Left hindlimb (tissue), 1 donor: ENCODE results near the gene TMEM240.
"Not testable (repeated sequence)": the region's sequence is repeated elsewhere in the genome, so short reads cannot be mapped to it uniquely, and the experiment has no call there.

Experiments used
- DNase-seq: peaks from one replicate; pipeline ENCODE4 v3.0.0-alpha.2; 2018

Gene TMEM240

DNA sequence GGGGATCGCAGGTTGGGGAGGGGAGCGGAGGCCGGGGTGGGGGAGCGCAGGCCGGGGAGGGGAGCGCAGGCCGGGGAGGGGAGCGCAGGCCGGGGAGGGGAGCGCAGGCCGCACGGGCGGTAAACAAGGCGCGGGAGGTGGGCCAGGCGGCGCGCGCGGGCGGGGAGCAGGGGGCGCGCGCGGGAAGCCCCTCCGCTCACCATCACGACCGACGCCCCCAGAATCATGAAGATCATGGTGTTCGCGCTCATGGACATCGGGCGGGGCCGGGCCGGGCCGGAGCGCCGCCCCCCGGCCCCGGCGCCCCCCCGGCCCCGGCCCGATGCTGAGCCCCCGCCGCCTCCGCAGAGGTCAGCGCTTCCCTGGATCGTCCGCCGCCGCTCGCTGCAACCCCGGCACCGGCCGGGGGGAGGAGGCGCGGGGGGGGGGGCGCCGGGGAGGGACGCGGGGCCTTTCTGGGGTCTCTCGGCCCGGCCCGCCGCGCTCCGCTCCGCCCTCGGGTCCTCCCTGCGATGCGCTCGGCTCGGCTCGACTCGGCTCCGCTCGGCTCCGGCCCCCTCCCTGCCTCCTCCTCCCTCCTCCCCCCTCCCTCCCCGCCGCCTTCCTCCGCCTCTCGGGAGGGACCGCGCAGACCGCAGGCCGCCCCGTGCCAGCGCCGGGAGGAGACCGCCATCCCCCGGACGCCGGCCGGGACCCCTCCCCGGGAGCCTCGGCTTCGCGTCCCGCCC, at the start of gene TMEM240:
TSS of gene TMEM240 (minus strand) at position 535 of the 728 bp plus-strand sequence. CDS start at position 257, 278 bp downstream.
- DNase-seq: peak; percentile 91

DNA sequence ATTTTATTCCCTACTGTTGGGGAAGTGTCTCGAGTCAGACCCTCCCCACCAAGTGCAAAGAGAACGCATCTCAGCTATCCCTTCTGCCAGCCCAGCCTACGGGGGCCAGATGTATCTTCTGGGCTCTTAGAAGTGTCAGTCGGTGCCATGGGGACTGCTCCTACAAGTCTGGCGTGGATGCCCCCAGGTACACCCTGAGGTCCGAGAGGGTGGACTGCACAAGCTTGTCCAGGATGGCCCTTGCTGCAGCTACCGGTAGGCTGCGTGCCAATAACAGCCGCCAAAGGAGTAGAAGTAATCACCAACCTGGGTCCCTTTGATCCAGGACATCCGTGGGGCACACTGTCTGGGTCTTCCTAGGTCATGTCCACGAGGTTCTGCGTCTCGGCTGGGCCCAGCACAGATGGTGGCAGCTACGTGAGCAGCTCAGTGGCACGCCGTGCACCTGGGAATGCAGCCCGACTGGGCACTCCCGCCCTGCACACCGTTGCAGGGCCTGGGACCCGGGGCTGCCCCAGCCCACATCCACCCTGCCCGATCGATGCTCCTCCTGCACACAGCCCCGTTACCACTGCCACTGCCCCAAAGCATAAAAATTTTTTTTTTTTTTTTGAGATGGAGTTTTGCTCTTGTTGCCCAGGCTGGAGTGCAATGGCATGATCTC, 43.1 kb upstream of the TMEM240 start:
- no peak for DNase-seq

DNA sequence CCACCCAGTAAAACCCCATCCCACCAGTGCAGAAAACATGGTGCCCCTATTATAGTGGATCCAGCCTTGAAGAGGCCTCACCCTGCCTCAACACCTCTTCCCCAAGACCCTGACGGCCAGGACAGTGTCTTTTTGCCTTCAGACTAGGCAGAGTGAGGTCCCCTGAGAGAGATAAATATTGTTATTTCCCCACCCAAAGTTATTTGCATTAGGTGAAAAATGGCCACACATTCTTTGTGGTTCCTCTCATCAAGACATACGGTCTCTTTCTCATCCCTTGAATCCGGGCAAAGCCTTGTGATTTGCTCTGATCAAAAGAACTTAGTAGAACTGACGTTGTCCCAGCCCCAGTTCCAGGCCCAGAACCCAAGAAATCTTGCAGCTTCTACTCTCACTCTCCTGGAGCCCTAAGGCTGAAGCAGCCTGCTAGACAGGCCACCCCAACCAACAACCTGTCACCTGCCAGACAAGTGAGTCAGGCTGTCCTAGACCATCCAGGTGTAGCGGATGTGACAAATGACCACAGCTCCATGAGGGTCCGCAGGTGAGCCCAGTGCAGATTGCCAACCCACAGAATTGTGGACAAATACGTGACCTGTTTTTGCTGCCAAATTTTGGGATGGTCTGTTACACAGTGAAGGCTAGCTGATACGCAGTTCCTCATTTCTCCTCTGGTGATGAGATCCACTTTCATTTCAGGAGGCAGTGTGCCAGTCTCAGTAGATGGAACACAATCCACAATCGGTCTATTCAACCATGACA, 42.3 kb upstream of the TMEM240 start:
- no peak for DNase-seq

DNA sequence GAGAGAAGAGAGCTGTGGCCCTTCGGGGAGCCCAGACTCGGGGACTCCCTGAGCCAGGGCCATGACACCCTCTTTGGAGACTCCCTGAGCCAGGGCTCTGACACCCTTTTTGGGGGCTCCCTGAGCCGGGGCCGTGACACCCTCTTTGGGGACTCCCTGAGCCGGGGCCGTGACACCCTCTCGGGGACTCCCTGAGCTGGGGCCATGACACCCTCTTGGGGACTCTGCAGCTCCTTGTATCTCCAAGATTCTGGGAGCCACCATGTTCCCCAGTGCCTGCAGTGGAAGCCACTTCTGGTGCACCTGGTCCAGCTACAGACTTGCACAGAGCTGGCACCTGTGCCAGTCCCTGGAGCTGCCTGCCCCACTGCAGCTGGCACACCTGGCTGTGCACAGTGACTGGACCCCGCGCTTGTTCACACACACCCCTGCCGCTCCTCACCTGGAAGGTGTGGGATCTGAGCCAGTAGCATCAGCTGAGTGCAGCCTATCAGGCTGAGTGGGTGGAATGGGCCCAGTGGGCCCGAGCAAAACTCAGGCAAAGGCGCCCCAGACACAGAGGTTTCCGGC, 38.0 kb upstream of the TMEM240 start:
- DNase-seq: no peak

DNA sequence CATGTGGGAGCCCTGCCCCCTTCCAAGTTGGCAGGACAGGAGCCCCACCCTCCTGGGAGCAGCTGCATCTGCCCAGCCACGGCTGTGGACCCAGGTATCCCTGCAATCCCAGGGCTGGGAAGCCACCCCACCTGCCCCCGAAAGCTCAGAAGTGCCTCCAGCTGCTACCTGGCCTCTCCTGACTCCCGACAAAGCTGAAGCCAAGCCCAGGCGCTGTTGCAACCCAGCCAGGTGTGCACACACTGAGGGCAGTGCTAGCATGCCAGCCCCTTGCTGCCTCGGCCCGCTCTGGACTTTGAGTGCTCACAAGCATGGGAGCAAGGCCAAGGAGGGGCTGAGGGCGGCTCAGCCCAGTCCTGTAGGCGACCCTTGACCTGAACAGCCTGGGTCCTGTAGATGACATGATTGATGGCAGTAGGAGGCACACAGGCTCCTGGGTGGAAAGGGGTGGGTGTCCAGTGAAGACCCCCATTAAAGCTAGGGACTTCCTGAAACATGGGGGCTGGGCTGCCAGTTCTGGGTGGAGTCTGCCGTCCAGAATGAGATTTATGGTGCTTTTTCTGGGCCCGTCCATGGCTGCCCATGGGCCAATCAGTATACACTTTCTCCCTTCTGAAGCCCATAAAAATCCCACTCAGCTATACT, 37.1 kb upstream of the TMEM240 start:
- DNase-seq: no peak

DNA sequence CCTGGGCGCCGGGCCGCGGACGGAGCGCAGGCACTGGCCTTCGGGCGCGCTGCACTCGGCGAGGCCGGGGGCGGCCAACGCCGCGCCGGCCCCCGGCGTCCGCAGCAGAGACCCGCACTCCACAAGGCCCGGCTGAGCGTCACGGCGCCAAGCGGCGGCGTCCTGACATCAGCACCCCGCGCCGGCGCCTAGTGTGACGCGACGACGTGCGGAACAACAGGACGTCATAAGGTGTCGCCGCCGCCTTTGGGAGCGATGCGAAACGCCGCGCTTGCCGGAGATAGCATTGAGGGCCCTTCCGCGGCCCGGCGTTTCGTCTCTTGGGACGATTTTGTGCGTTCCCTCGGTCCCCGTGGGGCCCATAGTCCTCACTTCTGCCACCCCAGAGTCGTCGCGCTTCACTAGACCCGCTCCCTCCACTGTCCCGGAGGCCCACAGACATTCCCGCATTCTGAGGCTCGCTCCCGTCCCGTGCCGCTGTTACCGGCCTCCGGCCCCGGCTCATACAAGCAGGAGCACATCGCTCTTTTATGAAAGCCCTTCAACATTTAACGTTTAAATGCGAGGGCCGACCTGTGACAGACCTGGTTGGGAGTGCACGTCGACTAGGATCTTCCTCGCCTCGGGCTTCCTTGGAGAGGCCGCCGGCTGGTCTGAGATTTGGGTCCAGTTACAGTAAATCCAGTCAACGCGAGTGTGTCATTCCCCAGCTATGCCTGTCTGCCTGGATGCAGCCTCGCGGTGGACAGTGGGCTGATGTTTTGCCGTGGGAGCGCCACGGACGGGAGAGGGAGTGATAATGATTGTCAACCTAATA, 34.5 kb upstream of the TMEM240 start, which contains the start of gene SSU72:
TSS of gene SSU72 (minus strand) at position 143 of the 817 bp plus-strand sequence. CDS start 306 bp downstream, outside the sequence.
- DNase-seq: peak; percentile 93

DNA sequence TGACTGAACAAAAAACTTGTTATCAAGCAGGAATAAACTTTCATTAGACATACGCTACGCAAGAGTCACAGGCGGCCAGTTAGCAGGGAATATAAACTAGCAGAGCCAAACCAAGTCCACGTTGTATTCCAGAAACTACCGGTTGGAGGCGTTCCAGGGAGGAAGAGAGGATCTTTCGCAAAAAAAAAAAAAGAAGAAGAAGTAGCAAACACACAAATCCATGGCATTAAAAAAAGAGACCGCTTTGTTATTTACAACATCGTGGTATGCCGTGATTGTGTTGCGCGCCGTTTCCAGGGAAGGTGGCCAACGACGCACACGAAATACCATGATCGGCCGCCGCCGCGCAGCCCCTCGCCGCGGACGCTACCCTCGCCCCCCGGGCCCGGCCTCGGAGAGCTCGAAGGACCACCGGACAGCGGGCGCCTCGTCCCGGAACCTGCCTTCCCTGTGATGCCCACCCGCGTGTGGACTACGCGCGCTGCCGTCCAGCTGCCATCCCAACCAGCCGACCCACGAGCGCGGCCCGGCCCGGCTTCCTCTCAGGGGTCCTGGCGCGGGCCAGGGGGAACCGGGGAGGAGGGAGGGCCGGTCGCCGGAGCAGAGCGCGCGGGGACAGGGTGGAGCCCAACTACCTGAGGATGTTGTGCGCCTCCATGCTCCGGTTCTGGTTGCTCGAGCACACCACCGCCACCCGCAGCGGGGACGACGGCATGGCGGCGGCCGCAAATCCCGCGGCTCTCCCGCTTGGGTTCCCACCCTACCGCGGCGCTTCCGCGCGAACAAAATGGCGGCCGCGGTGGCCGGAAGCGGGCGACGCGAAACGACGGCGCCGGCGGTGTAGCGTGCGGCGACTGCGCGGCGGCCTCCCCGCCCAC, 33.7 kb upstream of the TMEM240 start:
- DNase-seq: no peak

DNA sequence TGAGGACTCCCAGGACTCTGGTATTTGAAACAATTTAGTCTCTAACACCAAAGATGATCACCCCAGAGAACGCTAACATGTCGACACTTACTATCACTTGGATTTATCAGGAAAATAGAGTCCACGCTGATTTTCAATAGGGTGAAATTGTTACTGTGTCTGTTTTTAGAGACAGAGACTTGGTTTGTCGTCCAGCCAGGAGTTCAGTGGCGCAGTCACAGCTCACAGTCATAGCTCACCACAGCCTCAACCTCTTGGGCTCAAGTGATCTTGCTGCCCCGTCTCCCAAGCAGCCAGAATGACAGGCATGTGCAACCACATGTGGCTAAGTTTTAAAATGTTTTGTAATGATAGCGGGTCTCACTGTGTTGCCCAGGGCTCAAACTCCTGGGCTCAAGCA, 28.9 kb upstream of the TMEM240 start:
- no peak for DNase-seq

DNA sequence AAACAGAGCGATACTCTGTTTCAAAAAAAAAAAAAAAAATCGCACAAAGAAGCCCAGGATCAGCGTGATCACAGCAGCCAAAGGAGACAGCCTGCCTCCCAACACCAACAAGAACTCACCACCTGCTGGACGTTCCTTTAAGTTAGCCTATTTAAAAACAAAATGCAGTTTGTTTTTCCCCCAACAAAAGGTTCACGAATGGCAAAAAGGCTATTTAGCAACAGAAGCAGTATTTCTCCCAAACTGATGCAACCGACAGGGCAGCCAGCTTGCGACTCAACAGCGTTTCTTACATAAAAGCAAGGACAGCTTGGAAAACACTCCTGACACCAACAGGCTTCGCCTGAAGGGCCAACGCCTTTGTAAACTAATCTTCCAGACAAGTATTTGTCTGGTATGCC, 27.5 kb upstream of the TMEM240 start:
- DNase-seq: no peak

DNA sequence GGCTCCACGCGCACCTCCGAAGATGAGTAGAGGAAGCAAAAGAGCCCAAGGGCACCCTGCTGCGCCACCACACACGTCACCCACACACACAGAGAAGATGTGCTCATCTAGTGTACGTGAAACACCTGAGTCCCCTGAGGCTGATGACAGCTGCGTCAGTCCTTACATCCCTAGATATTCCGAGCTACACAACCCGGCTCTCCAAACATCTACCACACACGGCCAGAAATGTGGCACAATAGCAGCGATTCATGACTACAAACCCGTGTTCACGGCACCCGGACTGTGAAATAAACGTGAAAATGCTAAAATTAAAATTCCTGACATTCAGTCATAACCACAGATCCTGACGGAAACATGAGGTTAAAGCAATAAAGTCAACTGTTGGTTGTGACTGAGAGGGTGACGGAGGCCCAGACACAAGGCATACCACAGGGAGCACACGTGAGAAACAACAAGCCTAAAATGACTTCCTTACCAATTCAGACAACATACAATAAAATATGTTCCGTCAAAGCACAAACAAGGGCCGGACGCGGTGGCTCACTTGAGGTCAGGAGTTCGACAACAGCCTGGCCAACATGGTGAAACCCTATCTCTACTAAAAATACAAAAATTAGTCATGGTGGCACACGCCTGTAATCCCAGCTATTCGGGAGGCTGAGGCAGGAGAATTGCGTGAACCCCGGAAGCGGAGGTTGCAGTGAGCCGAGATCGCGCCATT, 26.9 kb upstream of the TMEM240 start:
- DNase-seq: no peak

DNA sequence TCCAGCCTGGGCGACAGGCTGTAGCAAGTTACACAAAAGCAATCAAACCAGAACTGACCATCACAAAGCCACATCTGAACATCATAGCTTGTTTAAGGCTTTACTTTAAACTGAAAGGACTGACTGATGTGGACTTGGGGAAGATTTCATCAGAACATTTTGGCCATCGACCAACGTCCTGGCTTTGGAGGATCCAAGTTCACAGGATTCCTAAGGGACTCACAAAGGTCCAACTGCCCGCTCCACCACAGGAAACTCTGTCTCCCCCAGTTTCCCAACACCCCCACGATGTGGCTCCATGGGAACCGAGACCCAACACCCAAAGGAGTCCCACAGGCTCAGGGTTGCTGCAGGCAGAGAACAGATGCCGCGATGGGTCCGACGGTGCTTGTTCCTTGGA, 24.9 kb upstream of the TMEM240 start:
- no peak for DNase-seq

DNA sequence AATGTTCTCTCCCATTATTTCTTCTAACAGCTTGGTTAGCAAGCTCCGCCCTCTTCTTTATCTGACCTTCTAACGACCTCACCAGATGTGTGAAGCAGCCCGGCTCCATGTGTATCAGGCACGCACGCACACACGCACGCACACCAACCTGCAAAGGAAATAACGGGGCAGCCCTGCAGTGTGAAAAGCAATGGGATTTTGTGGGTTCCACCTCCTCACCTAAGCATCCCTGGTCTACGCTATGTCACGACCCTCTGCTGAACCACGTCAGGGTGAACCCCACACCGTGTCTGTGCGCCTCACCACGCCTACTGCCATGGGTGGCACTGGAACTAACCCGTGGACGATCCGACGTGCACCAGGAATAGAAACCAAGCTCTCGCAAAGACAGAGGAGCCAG, 23.8 kb upstream of the TMEM240 start:
- no peak for DNase-seq

DNA sequence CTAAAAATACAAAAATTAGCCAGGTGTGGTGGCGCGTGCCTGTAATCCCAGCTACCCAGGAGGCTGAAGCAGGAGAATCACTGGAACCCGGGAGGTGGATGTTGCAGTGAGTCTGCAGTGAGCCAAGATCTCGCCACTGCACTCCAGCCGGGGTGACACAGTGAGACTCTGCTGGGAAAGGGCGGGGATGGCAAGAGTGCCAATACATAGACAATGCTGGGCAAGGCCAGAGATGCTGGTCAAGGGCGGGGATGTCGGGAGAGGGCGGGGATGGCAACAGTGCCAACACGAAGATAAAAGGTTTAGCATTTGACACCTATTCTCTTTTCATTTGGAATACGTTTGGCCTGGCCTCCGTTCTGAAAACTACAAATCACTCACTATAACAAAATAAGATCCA, 23.3 kb upstream of the TMEM240 start:
- no peak for DNase-seq

DNA sequence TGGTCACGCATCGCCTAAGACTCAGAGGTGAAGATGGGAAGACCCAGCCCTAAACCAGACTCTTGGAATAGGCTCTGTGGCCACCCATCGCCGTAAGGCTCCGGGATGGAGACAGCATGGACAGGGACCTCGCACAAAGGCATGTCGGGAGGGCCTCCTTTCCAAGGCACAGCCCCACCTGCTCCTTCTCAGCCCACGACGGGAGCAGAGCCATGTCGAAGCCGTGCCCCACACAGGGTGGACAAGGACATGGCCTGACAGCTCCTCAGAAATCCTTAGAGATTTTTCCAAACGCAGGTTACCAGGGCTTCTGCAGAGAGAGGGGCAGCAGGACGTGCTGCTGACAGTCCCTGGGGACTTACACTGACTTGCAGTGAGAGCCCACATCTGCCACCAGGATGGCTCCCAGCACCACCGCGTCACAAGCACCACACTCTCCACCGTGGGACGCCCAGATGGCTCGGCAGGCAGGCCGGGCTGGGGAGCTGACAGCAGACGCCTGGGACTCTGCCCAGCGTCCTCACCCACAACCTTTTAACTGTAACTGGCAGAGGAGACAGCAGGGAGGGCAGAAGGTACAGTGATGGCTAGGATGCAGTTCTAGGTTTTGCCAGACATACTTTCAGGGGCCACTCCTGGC, 22.3 kb upstream of the TMEM240 start:
- no peak for DNase-seq

DNA sequence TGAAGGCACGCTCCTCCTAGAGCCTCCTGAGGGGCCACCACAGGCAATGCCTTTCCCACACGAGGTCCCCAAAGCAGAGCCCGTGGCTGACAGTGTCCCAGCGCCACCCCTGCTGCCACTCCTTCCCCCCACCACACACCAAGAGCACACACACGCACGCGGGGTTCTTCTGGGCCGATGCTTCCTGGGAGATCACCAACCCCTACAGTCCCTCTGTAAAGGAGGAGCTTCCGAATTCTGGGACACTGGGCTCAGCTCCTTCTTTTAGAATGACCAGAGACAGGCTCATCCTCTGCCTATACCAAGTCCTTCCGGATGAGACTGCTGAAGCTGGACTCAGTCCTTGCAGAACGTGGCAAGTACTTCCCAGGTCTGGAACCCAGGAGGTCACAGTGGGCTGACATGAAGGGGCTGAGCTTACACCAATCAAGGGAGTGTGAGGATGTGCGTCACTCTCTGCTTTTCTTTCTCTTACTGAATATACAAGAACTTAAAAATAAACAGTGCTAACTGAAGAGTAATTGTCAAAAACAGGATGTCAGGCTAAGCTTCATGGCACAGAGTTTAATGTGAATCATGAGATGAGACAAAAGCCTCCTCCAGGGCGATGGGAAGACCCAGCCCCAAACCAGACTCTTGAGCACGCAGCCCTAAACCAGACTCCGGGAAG, 21.5 kb upstream of the TMEM240 start:
- DNase-seq: no peak

DNA sequence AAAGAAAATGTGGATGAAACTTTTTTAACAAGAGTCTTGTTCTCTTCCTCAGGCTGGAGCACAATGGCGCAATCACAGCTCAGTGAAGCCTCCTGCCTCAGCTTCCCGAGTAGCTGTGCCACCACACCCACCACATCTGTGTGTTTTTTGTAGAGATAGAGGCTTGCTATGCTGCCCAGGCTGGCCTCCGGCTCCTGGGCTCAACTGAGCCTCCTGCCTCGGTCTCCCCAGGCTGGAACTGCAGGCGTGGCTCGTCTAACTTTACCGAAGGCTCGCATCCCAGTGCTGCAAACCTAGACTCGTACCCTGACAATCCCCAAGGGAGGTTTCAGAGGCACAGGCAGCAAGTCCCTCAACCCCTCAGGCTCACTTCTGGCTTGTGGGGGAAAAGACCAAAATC, 19.8 kb upstream of the TMEM240 start:
- no peak for DNase-seq

DNA sequence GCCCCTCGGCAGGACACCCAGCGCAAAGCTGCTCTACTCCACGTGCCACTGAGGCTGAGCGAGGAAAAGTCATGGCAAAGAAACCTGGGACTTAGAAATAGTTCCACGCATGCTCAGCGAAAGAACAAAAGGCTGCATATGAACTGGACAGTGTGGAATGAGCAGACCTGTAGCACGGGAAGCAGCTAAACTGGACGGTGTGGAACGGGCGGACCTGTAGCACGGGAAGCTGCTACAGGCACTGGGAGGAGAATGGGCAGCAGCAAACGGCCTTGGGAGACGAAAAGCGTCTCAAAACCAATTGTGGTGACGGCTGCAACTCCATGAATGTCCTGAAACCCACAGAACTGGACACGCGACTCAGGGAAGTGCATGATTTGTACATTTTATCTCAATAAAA, 18.6 kb upstream of the TMEM240 start:
- DNase-seq: no peak

DNA sequence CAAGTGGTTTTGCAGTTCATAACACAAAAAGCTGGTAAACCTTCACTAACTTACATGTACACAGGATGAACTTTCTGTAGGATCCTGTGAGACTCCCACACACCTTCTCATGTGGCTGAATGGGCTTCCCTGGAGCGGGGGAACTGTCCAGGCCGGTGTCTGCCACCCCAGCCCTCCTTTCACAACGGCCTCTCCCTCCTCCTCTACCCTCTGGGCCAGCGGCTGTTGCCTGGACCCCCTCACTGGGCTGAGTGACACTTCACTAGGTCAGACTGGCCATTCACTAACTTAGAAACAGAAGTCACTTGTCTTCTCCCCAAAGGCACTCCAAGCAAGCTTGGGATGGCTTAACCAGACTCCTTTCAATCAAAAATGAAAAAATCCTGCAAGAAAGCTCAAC, 18.2 kb upstream of the TMEM240 start:
- DNase-seq: no peak

DNA sequence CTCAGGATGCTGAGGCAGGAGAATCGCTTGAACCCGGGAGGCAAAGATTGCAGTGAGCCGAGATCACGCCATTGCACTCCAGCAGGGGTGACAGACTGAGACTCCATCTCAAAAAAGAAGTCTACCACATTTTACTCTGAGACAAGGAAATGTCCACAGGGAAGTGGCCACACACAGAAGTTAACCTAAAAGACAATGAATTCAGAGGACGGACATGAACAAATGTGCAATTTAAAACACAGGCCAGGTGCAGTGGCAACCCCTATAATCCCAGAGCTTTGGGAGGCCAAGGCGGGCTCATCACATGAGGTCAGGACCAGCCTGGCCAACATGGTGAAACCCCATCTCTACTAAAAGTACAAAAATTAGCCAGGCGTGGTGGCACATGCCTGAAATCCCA, 17.3 kb upstream of the TMEM240 start:
- not testable (repeated sequence) for DNase-seq
